A549 (cell line): ENCODE results near the gene TGFB1. TPM values are rescaled to one million over a fixed set of nuclear protein-coding genes. Genes with fewer than 3 reads are reported as not detected.

ENCODE experiments used
- ATAC-seq, 2 experiments: fragments of 200-7000 bp in 1 of 2; fragments of >200 bp in 1 of 2; cut with Nextera tagmentation in 1 of 2; cut with Tn5 transposase in 1 of 2; 3 replicates each; pipeline versions ENCODE4 v1.8.0 to v1.9.1; 2018 to 2020; ENCODE audit warnings: mild to moderate bottlenecking in 1 of 2, moderate library complexity in 1 of 2
- CTCF ChIA-PET: fragments of 300-600 bp; sonication (Branson Sonifier 250); formaldehyde crosslinking; extraction: SDS; loops from one replicate; lab custom pipeline; 2021; ENCODE audit warnings: antibody characterized with exemption, inconsistent platforms; lab: Yijun Ruan, JAX
- POLR2A ChIA-PET: fragments of 350-600 bp; formaldehyde crosslinking; extraction: SDS; loops from one replicate; lab custom pipeline; 2021; ENCODE audit warnings: antibody characterized with exemption, inconsistent platforms; lab: Yijun Ruan, JAX
- DNase-seq, 2 experiments: peaks; one replicate each; pipeline versions ENCODE4 v3.0.0 to v3.0.0-alpha.2; 2011 to 2016; ENCODE audit warnings: low read depth in 1 of 2, low spot score in 1 of 2
- FAIRE-seq: peaks from 2 replicates; lab custom pipeline; 2011; peaks lifted over from hg19 to GRCh38; lab: Jason Lieb, UNC
- H3K27ac ChIP-seq, 2 experiments: fragments of >200 bp; sonication (Bioruptor Twin); formaldehyde crosslinking; 3 replicates each; pipeline ENCODE4 v1.5.1; 2016 to 2017
- H3K4me1 ChIP-seq: fragments of >200 bp; sonication (Bioruptor Twin); formaldehyde crosslinking; 3 replicates; pipeline ENCODE4 v1.6.1; 2016
- H3K4me2 ChIP-seq: fragments of >200 bp; sonication (Bioruptor Twin); formaldehyde crosslinking; 3 replicates; pipeline ENCODE4 v1.6.1; 2016
- H3K4me3 ChIP-seq: fragments of >200 bp; sonication (Bioruptor Twin); formaldehyde crosslinking; 3 replicates; pipeline ENCODE4 v1.5.1; 2016
- H3K9me3 ChIP-seq: fragments of >200 bp; sonication (Bioruptor Twin); formaldehyde crosslinking; 3 replicates; pipeline ENCODE4 v1.6.1; 2016
- CBX2 ChIP-seq: fragments of 200-600 bp; sonication (generic); IDR thresholded peaks from 2 replicates; pipeline ENCODE4 v1.6.1; 2016; ENCODE audit warnings: low read depth, mild to moderate bottlenecking, borderline replicate concordance
- EP300 ChIP-seq, 2 experiments: fragments of >200 bp; sonication (Bioruptor Twin); formaldehyde crosslinking; IDR thresholded peaks; 2 replicates in 1 of 2; 3 replicates in 1 of 2; pipeline ENCODE4 v1.6.1; 2016 to 2017
- FOSL2 ChIP-seq, 2 experiments: fragments of 450-650 bp in 1 of 2; fragments of >200 bp in 1 of 2; sonication (Bioruptor Twin) in 1 of 2; formaldehyde crosslinking; IDR thresholded peaks; 2 replicates each; pipeline versions ENCODE4 v1.5.0 to v1.6.1; 2016 to 2020; ENCODE audit warnings: mild to moderate bottlenecking in 1 of 2, moderate library complexity in 1 of 2
- FOXS1 ChIP-seq: fragments of 250-450 bp; sonication (Bioruptor Pico); IDR thresholded peaks from 2 replicates; pipeline ENCODE4 v1.5.0; 2020; ENCODE audit warnings: mild to moderate bottlenecking, moderate library complexity
- HDAC2 ChIP-seq: fragments of 200-600 bp; sonication (generic); IDR thresholded peaks from 2 replicates; pipeline ENCODE4 v1.6.1; 2016
- HOXB5 ChIP-seq: fragments of 250-450 bp; sonication (Bioruptor Pico); IDR thresholded peaks from 2 replicates; pipeline ENCODE4 v1.5.0; 2020; ENCODE audit warnings: mild to moderate bottlenecking, moderate library complexity
- KDM1A ChIP-seq: fragments of 200-600 bp; sonication (generic); IDR thresholded peaks from 2 replicates; pipeline ENCODE4 v1.6.1; 2016; ENCODE audit warnings: low read depth, mild to moderate bottlenecking
- MAZ ChIP-seq: fragments of 150-350 bp; IDR thresholded peaks from 2 replicates; pipeline ENCODE4 v1.6.1; 2014; ENCODE audit warnings: antibody characterized with exemption, low read depth, low read length, borderline replicate concordance
- NFE2L2 ChIP-seq: fragments of 150-350 bp; conservative IDR thresholded peaks from 2 replicates; pipeline ENCODE4 v1.6.1; 2014; ENCODE audit warnings: low read length
- NR3C1 ChIP-seq: fragments of >200 bp; sonication (Bioruptor Twin); formaldehyde crosslinking; IDR thresholded peaks from 3 replicates; pipeline ENCODE4 v1.6.1; 2017
- POLR2A ChIP-seq: IDR thresholded peaks from 2 replicates; pipeline ENCODE4 v1.6.1; 2012; ENCODE audit warnings: mild to moderate bottlenecking, low read length
- RAD21 ChIP-seq, 2 experiments: fragments of >200 bp in 1 of 2; sonication (Bioruptor Twin) in 1 of 2; formaldehyde crosslinking in 1 of 2; IDR thresholded peaks in 1 of 2; conservative IDR thresholded peaks in 1 of 2; 2 replicates in 1 of 2; 3 replicates in 1 of 2; pipeline ENCODE4 v1.6.1; 2012 to 2018; ENCODE audit warnings: inconsistent platforms in 1 of 2
- RARB ChIP-seq: fragments of 250-450 bp; sonication (Bioruptor Pico); IDR thresholded peaks from 2 replicates; pipeline ENCODE4 v1.8.0; 2021; ENCODE audit warnings: mild to moderate bottlenecking, moderate library complexity
- RCOR1 ChIP-seq: fragments of 150-350 bp; IDR thresholded peaks from 2 replicates; pipeline ENCODE4 v1.6.1; 2014; ENCODE audit warnings: antibody characterized with exemption, low read length, low read depth
- RFX5 ChIP-seq: fragments of 450-650 bp; IDR thresholded peaks from 2 replicates; pipeline ENCODE4 v1.7.1; 2014; ENCODE audit warnings: antibody characterized with exemption, mild to moderate bottlenecking, moderate library complexity
- SMC3 ChIP-seq: fragments of >200 bp; sonication (Bioruptor Twin); formaldehyde crosslinking; IDR thresholded peaks from 3 replicates; pipeline ENCODE4 v1.6.1; 2018; ENCODE audit warnings: inconsistent platforms
- SREBF2 ChIP-seq: fragments of 450-650 bp; IDR thresholded peaks from 2 replicates; pipeline ENCODE4 v1.6.1; 2014; ENCODE audit warnings: mild to moderate bottlenecking, moderate library complexity
- TP53 ChIP-seq: fragments of 250-450 bp; sonication (Bioruptor Pico); IDR thresholded peaks from 2 replicates; pipeline ENCODE4 v1.5.0; 2021; ENCODE audit warnings: mild to moderate bottlenecking, moderate library complexity
- ZC3H11A ChIP-seq: fragments of 450-650 bp; IDR thresholded peaks from 2 replicates; pipeline ENCODE4 v1.6.1; 2014; ENCODE audit warnings: antibody characterized with exemption, mild to moderate bottlenecking
- ZFP36 ChIP-seq: fragments of 450-650 bp; IDR thresholded peaks from 2 replicates; pipeline ENCODE4 v1.6.1; 2014; ENCODE audit warnings: borderline replicate concordance; ENCODE audit not compliant: partially characterized antibody
- ZNF302 ChIP-seq: fragments of 250-450 bp; sonication (Bioruptor Pico); IDR thresholded peaks from 2 replicates; pipeline ENCODE4 v1.9.0; 2021; ENCODE audit warnings: inconsistent platforms, mild to moderate bottlenecking, moderate library complexity
- ZSCAN20 ChIP-seq: fragments of 250-450 bp; sonication (Bioruptor Pico); IDR thresholded peaks from 2 replicates; pipeline ENCODE4 v1.8.0; 2022; ENCODE audit warnings: mild to moderate bottlenecking, moderate library complexity
- WGBS: methylation state at CpG from one replicate; pipeline ENCODE4 v1.1.6; 2017; ENCODE audit errors: missing lambda C conversion rate; 5-methylcytosine and 5-hydroxymethylcytosine counted together
- polyA plus RNA-seq, 4 experiments: library from polyadenylated mRNA; depleted of rRNA in 3 of 4; stranded (reverse); fragments of >200 nt; fragmentation: RNase III in 1 of 4; extraction: RNeasy Plus Mini Kit Qiagen cat#74134 plus additional on column Dnase treatment in 1 of 4; gene quantifications; 2 replicates in 3 of 4; 3 replicates in 1 of 4; pipeline ENCODE4 v1.2.3, GENCODE V29; 2011 to 2017
- TF ChIP-seq, protein P1 (sequence below): fragments of 150-350 bp; IDR thresholded peaks from 2 replicates; pipeline ENCODE4 v1.6.1; 2014; ENCODE audit warnings: low read depth, mild to moderate bottlenecking, low read length
- TF ChIP-seq, protein P2 (sequence below): fragments of 450-650 bp; IDR thresholded peaks from 2 replicates; pipeline ENCODE4 v1.6.1; 2014; ENCODE audit warnings: antibody characterized with exemption
- TF ChIP-seq, protein P3 (sequence below): fragments of 250-450 bp; sonication (Bioruptor Pico); IDR thresholded peaks from 2 replicates; pipeline ENCODE4 v1.5.0; 2021; ENCODE audit warnings: mild to moderate bottlenecking, moderate library complexity, borderline replicate concordance

TGFB1 gene
- polyA plus RNA-seq, 2 of the 4 experiments (the other 2 are of a cell fraction), result 6.0 to 83.2 TPM

DNA sequence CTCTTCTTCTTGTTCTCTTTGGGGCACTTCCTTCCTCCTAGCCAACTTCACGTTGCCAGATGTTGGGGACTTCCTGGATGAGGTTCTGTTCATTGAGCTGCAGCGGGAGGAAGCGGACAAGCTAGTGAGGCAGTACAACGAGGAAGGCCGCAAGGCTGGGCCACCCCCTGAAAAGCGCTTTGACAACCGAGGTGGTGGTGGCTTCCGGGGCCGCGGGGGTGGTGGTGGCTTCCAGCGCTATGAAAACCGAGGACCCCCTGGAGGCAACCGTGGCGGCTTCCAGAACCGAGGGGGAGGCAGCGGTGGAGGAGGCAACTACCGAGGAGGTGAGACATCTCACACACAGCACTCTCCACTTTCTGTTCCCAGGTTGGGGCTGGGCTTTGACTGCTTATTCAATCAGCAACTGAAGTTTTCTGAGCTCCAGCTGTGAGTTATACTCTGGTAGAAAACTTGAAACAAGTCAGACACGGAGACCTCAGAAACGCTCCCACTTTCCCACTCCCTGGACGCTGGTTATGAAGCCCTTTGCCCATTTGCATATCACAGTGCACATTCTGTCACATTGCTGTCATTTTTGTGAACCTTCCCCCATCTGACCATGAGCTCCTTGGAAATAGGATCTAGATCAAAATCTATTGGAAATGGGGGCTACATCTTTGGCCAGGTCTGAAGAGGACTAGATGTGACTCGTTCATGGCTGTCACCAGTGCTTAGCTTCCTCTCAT, 50.9 kb downstream of the TGFB1 start (continued):
- TF ChIP-seq SMC3 (no peak), CBX2 (no peak)
- TF ChIP-seq, all 56 proteins: peak for 0

DNA sequence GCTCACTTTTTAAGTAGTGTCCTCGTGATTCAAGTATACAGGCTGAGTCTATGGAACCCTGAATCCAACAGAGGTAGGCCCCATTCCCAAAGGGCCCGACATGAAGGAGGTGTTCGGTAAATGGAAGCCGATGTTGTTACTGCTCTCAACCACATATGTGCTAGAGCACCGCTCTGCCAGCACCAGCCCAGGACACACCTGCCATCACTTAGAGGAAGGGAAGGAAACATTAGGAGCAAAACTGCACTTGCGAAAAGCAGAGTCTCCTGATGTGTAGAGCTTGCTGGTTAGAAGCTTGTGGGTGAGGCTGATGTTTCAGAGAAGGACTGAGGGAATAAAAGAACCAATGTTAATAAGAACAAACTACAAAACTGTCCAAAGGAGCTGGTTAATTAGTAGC, 53.2 kb downstream of the TGFB1 start:
- H3K27ac ChIP-seq, result no peak overlapping the region
- FAIRE-seq, result no peak
- H3K4me2 ChIP-seq, result no peak overlapping the region
- POLR2A ChIA-PET, result interaction anchor here (1.1 kb wide), 1 partner anchor 63 kb away, joined by 3 read pairs; the partner anchor contains the start of gene B9D2
- CTCF ChIA-PET, result interaction anchor here (1.1 to 29.1 kb wide), 8 partner anchors 2 to 157 kb away, joined by 3 to 598 read pairs (median 205); partner anchors contain the start of genes CCDC97 and HNRNPUL1
- H3K4me1 ChIP-seq, result no peaks in the 10 kb centered on the region
- no peak overlapping the region for H3K4me3 ChIP-seq
- H3K9me3 ChIP-seq, result no peaks in the 10 kb centered on the region
- no peak for DNase-seq
- 93% methylated on average over 6 of the region's 6 CpGs for WGBS
- no peak for TF ChIP-seq FOSL2 (IDR thresholded peaks at IDR 0.05)
- no peak for TF ChIP-seq FOSL2 (CRISPR knock-in tag; IDR thresholded peaks at IDR 0.05)
- no peak for TF ChIP-seq MAZ
- TF ChIP-seq, all 56 proteins: peak for 0
- no peak for ATAC-seq

DNA sequence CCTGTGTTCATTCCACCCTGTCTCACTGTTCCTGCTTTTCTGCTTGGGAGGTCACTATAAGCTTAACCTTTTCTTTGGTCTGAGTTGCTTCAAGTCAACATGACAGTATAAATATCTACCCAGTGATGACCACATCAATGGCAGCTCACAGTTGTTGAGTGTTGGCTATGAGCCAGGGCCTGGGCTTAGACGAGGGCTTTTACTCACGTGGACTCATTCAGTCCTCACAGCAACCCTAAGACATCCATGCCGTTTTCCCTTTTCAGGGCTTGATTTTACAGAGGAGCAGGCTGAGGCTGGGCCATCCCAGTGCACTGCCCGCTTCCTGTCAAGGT, 54.0 kb downstream of the TGFB1 start:
- TF ChIP-seq, protein P1, sequence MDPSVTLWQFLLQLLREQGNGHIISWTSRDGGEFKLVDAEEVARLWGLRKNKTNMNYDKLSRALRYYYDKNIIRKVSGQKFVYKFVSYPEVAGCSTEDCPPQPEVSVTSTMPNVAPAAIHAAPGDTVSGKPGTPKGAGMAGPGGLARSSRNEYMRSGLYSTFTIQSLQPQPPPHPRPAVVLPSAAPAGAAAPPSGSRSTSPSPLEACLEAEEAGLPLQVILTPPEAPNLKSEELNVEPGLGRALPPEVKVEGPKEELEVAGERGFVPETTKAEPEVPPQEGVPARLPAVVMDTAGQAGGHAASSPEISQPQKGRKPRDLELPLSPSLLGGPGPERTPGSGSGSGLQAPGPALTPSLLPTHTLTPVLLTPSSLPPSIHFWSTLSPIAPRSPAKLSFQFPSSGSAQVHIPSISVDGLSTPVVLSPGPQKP, result no peak
- TF ChIP-seq SREBF2 (no peak), EP300 (IDR thresholded peaks at IDR 0.05) (no peak), NR3C1 (no peak), TP53 (CRISPR knock-in tag) (no peak), RAD21 (conservative IDR thresholded peaks at IDR 0.05 in 1 of 2, IDR thresholded peaks at IDR 0.05 in 1 of 2) (no peak)
- H3K27ac ChIP-seq, result no peak overlapping the region

DNA sequence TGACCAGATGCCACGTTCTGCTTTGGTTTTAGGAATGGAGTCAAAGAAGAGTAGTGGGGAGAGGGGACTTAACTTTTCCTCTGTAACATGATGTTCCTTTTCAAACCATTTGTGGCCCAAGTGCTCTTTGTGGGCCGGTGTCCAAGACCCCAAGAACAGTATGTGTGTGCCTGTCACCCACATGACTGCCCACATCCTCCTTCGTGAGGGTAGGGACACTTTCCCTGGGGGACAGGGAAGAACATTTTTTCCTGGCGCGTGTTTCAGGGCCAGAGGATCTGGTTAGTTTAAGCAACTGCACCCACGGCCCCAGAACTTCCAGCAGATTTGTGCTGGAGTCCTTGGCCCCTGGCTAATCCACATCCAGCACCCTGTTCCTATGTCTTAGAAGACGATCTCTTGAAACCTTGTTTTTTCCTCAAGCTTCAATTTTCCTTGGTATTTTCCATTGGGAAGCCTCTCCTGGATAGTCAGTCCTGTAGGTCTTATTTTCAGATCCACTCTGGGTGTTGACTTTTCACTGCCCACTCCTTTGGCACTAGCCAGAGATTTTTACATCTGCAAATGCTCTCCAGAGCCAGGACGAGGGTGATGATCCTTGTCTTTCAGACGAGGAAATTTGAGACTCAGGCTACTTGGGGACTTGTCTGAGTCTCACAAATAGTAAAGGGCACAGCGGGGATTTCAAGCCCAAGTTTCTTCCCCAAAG, 54.5 kb downstream of the TGFB1 start:
- WGBS, result 93% methylated on average over 10 of the region's 10 CpGs
- Histone ChIP-seq H3K4me1 (no peaks in the 10 kb centered on the region), H3K9me3 (no peaks in the 10 kb centered on the region), H3K4me3 (no peak overlapping the region), H3K27ac (no peak overlapping the region), H3K4me2 (no peak overlapping the region)
- FAIRE-seq (peak; percentile 83), ATAC-seq (no peak), DNase-seq (no peak)
- CTCF ChIA-PET, result interaction anchor here (0.6 to 29.1 kb wide), 11 partner anchors 3 to 365 kb away, joined by 3 to 598 read pairs (median 14); partner anchors contain the start of genes CCDC97 and HNRNPUL1
- POLR2A ChIA-PET, result interaction anchor here (1.1 kb wide), 1 partner anchor 35 kb away, joined by 3 read pairs; the partner anchor contains the start of gene HNRNPUL1
- TF ChIP-seq RFX5 (no peak), ZNF302 (CRISPR knock-in tag) (no peak), RCOR1 (no peak), SMC3 (no peak), HOXB5 (CRISPR knock-in tag) (no peak), ZSCAN20 (CRISPR knock-in tag) (no peak), ZC3H11A (no peak), ZFP36 (no peak), NFE2L2 (no peak), SREBF2 (no peak), HDAC2 (no peak), RARB (no peak), FOXS1 (CRISPR knock-in tag) (no peak), KDM1A (no peak), POLR2A (no peak)
- TF ChIP-seq, protein P1, result no peak
- TF ChIP-seq, protein P2, sequence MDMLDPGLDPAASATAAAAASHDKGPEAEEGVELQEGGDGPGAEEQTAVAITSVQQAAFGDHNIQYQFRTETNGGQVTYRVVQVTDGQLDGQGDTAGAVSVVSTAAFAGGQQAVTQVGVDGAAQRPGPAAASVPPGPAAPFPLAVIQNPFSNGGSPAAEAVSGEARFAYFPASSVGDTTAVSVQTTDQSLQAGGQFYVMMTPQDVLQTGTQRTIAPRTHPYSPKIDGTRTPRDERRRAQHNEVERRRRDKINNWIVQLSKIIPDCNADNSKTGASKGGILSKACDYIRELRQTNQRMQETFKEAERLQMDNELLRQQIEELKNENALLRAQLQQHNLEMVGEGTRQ, result no peak
- TF ChIP-seq, protein P3, sequence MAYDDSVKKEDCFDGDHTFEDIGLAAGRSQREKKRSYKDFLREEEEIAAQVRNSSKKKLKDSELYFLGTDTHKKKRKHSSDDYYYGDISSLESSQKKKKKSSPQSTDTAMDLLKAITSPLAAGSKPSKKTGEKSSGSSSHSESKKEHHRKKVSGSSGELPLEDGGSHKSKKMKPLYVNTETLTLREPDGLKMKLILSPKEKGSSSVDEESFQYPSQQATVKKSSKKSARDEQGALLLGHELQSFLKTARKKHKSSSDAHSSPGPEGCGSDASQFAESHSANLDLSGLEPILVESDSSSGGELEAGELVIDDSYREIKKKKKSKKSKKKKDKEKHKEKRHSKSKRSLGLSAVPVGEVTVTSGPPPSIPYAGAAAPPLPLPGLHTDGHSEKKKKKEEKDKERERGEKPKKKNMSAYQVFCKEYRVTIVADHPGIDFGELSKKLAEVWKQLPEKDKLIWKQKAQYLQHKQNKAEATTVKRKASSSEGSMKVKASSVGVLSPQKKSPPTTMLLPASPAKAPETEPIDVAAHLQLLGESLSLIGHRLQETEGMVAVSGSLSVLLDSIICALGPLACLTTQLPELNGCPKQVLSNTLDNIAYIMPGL (CRISPR knock-in tag), result no peak

More for the DNA sequence above, 54.0 kb downstream of the TGFB1 start:
- 82% methylated on average over 4 of the region's 4 CpGs for WGBS
- Histone ChIP-seq H3K4me1 (no peaks in the 10 kb centered on the region), H3K9me3 (no peaks in the 10 kb centered on the region), H3K4me3 (no peak overlapping the region), H3K4me2 (no peak overlapping the region)
- DNase-seq (no peak), FAIRE-seq (peak; percentile 63), ATAC-seq (no peak)
- POLR2A ChIA-PET, result no interaction called here
- CTCF ChIA-PET, result interaction anchor here (2.6 to 29.1 kb wide), 8 partner anchors 3 to 93 kb away, joined by 7 to 598 read pairs (median 123); partner anchors contain the start of genes CCDC97 and HNRNPUL1
